Stimulated activated naive CD8-positive, alpha-beta T cell treated with anti-CD3 and anti-CD28 coated beads, Interleukin-15, Interleukin-2, amounts not matched to agents 100 U/mL and 50 U/mL, for 24 hours (primary cell): Measurements from ENCODE around the gene EMC8.
"Not testable (repeated sequence)": the region's sequence is repeated elsewhere in the genome, so short reads cannot be mapped to it uniquely, and the experiment has no call there.

Experiments used
- ATAC-seq: fragments of 150-1000 bp; cut with Tn5 transposase; one replicate; pipeline ENCODE4 v1.10.0; 2021
- DNase-seq: peaks from one replicate; pipeline ENCODE4 v3.0.0; 2021

The EMC8 gene

GRCh38 chr16:85835227-85835751 lies 35.9 kb upstream of the EMC8 start:
- ATAC-seq: no peak
- DNase-seq: no peak

GRCh38 chr16:85834741-85835140 lies 35.4 kb upstream of the EMC8 start:
- ATAC-seq: no peak
- no peak for DNase-seq

- no peak for DNase-seq
- ATAC-seq: no peak
Measured at GRCh38 chr16:85833219-85833920, 34.0 kb upstream of the EMC8 start.

DNA sequence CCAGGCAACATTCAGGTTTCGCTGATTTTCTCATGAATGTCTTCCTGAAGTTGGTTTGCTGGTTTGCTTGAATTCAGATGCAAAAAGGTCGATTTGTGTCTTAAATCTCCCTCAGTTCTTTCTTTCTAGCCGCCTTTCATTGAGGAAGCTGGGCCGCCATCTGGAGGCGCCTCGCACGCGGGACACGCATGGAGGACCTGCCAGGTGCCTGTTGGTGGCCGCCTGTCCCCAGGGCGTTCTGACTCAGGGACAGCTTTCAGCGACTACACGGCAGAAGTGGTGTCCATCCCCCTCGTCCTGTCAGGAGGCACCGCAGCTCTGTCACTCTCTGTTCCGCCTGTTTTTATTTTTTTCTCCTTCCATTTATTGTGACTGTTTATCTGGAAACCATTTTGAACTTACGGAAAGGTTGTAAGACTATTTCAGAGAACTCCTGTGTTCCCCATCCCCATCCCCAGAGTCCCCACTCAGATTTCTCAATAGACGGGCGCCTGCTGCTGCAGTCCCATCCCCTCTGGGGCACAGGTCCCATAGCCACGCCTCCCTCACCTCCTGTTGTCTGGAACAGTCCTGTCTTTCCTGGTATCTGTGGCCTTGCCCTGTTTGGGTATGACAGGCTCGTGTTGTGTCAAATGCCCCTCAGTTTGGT lies 33.4 kb upstream of the EMC8 start:
- DNase-seq (no peak), ATAC-seq (no peak)

GRCh38 chr16:85830821-85831220 lies 31.5 kb upstream of the EMC8 start:
- ATAC-seq: no peak
- DNase-seq: no peak

DNA sequence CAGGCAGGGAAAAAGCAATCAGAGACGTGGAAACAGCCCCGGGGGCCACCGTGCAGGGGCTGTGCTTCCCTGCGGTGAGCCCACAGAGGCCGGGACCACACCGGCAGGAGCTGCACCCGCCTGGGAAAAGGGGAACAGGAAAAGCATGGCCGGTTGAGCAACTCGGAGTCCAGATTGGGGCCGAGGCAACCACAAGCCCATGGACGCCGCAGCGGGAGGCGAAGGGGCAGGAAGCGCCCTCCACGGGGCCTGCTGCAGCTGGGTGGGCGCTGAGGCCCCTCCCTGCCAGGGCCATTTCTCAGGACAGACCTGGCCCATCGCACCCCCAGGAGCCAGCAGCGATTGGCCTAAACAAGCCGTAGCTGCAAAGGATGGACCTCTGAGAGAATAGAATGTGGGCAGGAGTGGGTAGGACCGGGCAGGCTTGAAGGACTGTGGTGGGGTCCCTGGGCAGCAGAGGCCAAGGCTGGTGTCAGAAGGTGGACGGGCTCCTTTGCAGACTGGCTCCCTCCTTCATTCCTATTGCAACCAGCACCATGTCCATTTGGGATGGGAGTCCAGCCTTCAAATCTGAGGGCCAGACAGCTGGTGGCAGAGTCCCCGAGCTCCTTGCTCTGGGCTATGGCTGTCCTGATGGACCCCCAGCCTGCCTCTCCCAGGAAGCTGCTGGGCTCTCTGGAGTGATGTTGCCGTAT lies 30.6 kb upstream of the EMC8 start:
- DNase-seq (no peak), ATAC-seq (peak; percentile 38)

DNA sequence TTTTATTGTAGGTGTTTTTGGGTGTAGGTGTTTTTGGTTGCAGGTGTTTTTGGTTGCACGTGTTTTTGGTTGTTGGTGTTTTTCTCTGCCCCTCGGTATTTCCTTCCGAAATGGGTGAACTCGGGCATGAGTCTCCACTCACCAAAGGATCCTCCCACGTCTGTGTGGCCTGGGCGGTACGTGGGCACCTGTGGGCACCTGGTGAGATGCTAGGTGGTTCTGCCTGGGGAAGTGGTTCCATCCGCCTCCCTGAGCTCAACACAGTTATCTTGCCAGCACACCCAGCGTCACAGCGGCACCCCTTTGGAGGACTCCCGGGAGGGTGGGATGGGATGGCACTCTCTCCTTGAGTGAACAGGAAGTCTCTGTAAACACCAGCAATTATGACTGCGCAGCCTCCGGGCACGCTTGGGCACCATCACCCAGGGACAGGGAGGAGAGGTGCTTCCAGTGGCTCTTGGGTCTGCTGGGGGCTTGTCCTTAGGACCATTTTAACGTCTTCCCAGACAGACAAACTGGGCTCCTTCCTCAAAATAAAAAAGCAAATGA lies 29.9 kb upstream of the EMC8 start:
- DNase-seq: no peak
- ATAC-seq: no peak

GRCh38 chr16:85828166-85828565 lies 28.8 kb upstream of the EMC8 start:
- ATAC-seq (no peak), DNase-seq (no peak)

DNA sequence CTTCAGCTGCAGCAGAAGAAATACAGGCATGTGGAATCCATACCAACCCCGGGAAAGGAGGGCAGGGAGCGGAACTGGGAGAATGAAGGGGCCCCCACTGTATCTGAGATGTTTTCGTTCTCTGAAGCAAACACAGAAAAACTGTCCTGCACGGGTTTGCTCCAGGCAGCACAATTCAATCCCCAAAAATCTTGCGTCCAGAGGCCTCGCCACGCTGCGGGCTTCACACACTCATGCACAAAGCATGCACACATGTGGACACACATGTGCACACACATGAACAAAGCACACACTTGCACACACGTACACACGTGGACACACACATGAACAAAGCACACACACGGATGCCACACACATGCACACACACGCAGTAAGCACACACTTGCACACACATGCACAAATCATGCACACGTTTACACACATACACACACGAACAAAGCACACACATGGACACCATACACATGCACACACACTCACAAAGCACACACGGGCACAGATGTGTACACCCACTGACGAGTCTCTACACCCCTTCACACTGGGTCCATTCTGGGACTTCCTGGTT lies 27.4 kb upstream of the EMC8 start:
- ATAC-seq: no peak
- no peak for DNase-seq

DNA sequence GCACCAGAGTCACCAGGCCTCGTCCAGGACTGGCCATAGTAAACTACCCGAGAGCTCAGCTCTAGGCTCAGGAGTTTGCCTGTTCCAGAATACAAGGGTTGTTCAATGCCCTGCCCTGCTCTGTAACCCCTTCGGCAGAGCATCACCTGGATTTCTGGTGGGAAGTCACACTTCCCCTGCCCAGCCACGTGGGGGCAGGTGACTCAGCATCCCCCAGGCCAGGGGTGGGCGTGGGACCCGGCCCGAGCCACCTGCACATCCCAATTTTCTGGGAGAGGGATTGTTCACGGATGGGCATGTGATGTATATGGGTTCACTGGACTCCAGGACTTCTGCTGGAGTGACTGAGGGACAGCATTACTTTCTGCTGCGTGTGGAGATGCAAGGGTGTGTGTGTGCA lies 26.0 kb upstream of the EMC8 start:
- no peak for DNase-seq
- ATAC-seq: no peak

GRCh38 chr16:85824161-85825135 lies 25.1 kb upstream of the EMC8 start:
- no peak for DNase-seq
- ATAC-seq: peak; percentile 15

- DNase-seq (no peak), ATAC-seq (no peak)
Measured at GRCh38 chr16:85823328-85823920, 24.1 kb upstream of the EMC8 start.

DNA sequence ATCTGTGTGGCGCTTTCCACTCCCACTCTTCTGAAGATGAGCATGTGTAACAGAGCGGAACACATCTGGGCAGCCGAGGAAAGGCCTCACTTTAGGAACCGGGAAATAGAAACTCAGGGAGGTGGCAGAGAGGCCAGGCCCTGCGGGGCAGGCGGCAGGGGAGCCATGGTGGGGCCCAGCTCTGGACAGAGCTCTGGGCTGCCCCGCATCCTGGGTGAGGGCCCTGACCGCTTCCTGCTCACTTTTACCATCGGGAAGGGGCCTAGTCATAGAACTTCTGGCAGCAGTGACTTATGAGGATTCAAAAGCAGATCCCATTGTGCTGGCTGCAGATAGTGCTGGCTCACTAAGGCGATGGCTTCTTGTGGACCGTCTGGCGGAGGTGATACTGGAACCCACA lies 22.8 kb upstream of the EMC8 start:
- no peak for DNase-seq
- ATAC-seq: no peak

- peak; percentile 88 for DNase-seq
- peak; percentile 88 for ATAC-seq
Measured at GRCh38 chr16:85821390-85822135, 22.2 kb upstream of the EMC8 start.

DNA sequence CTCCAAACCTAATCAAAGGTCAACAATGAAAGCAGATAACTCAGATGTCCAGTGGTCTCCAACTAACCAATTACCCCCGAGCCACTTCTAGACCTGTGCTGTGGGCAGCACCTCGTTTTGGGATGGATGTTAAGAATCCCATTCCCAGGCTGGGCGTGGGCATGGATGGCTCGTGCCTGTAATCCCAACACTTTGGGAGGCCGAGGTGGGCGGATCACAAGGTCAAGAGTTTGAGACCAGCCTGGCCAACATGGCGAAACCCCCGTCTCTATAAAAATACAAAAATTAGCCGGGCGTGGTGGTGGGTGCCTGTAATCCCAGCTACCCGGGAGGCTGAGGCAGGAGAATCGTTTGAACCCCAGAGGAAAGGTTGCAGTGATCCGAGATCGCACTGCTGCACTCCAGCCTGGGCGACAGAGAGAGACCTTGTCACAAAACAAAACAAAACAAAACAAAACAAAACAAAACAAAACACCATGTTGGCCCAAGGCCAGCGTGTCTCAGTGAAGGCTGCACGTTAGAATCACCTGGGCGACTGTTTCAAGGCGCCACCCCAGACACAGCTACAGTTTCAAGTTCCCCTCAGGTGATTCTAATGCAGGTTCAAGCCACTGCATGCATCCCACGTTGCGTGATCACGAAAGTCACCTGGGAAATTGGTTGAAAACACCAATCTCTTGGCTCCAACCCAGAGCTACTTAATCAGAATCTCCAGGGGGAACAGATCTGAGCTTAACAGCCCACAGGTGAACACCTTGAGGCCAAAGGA lies 21.4 kb upstream of the EMC8 start:
- DNase-seq (no peak), ATAC-seq (no peak)

DNA sequence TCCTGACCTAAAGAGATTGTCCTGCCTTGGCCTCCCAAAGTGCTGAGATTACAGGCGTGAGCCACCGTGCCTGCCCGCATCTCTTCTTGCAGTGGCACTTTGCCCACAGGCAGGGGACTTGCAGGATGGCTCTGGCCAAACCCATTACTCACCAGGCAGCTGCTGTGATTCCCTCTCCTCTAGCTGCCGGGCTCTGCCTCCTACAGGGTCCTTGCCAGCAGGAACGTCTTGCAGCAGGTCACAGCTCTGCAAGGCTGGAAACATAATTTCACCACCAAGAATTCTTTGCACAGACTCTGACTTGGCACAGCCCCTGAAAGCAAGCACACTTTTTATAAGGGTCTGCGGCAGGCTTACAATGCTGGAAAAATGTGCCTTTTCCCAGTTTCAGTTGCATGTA lies 20.4 kb upstream of the EMC8 start:
- DNase-seq (no peak), ATAC-seq (no peak)

- DNase-seq: peak; percentile 91
- ATAC-seq: peak; percentile 77
Measured at GRCh38 chr16:85819245-85819644, 19.9 kb upstream of the EMC8 start.

DNA sequence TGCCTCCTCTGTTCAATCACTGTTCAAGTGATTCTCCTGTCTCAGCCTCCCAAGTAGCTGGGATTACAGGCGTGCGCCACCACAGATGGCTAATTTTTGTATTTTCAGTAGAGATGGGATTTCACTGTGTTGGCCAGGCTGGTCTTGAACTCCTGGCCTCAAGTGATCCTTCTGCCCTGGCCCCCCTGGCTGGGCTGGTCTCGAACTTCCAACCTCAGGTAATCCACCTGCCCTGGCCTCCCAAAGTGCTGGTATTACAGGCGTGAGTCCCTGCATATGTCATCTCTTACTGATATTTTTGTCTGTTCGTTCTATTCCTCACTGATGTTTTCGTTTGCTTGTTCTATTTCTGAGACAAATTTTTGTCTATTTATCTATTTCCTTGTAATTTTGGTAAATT lies 17.9 kb upstream of the EMC8 start:
- ATAC-seq, DNase-seq: not testable (repeated sequence)

DNA sequence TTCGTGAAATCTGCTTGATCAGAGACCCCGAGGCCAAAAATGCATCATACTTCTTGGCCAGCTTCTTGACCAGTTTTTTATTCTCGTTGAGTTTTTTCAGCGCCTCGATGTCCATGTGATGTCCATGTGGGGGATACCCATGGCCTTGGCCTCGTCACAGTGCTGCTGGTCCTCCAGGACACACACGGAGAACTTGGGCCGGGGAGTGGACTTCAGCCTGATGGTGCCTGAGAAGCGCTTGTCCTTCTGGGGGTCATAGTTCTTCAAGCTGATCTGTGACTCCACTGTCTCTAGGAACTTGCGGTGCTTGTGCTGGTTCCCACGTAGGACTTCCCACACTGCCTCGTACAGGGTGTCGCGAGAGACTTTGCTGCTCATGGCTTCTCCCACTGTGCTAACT lies 16.8 kb upstream of the EMC8 start:
- DNase-seq (no peak), ATAC-seq (no peak)
